AG04450 (cell line): ENCODE measurements around the gene RASSF9. TPM values are rescaled to one million over a fixed set of nuclear protein-coding genes. Genes with fewer than 3 reads are reported as not detected.

Source experiments
- CTCF ChIA-PET: fragments of 300-600, 350-600 bp; formaldehyde crosslinking; extraction: SDS; loops from one replicate; lab custom pipeline; 2022; ENCODE audit warnings: antibody characterized with exemption, inconsistent platforms; lab: Charles Lee
- POLR2A ChIA-PET: fragments of 350-600 bp; formaldehyde crosslinking; extraction: SDS; loops from one replicate; lab custom pipeline; 2021; ENCODE audit warnings: antibody characterized with exemption, inconsistent platforms; lab: Yijun Ruan, JAX
- DNase-seq: peaks from one replicate; pipeline ENCODE4 v3.0.0-alpha.2; 2011; ENCODE audit warnings: low read depth, low spot score
- H3K27ac ChIP-seq: one replicate; pipeline ENCODE4 v1.5.1; 2012; ENCODE audit warnings: low read depth, low read length, control low read depth
- H3K27me3 ChIP-seq: one replicate; pipeline ENCODE4 v1.6.0; 2012; ENCODE audit warnings: low read length; ENCODE audit not compliant: control insufficient read depth, insufficient read depth
- H3K4me3 ChIP-seq: 2 replicates; pipeline ENCODE4 v1.5.1; 2011; ENCODE audit warnings: mild to moderate bottlenecking, low read depth, low read length, control low read depth
- H3K9me3 ChIP-seq: 2 replicates; pipeline ENCODE4 v1.5.1; 2012; ENCODE audit warnings: low read length; ENCODE audit not compliant: control insufficient read depth, insufficient read depth
- polyA plus RNA-seq: library from polyadenylated mRNA; depleted of rRNA; stranded (reverse); fragments of >200 nt; gene quantifications from 2 replicates; pipeline ENCODE4 v1.2.3, GENCODE V29; 2011
- TF ChIP-seq, protein P1 (sequence below): IDR thresholded peaks from 2 replicates; pipeline ENCODE4 v1.5.1; 2011; ENCODE audit warnings: low read depth, low read length, control low read depth, inconsistent platforms

The RASSF9 gene
- polyA plus RNA-seq, 1 experiment, result 0.16 TPM

DNA sequence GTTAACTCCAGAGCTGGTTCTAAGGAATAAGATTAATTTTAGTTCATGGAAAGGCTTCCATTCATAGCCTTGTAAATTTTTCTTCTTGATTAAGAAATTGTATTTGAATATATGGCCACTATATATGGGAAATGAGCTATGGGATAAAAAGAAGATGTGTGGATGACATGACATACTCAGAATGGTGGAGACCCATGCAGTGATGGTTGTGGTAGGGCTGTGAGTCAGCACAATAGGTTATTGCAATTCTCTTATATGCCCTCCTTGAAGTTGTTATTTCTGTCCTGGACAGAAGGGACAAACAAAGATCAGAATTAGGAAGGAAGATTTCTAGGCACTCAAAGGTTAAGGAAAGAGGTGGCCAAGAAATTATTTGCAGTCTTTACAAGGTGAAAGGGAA lies 21.5 kb downstream of the RASSF9 start:
- DNase-seq, result no peak
- ChIA-PET CTCF (no interaction called here), POLR2A (no interaction called here)
- H3K27me3 ChIP-seq, result no peaks in the 10 kb centered on the region
- TF ChIP-seq, protein P1, sequence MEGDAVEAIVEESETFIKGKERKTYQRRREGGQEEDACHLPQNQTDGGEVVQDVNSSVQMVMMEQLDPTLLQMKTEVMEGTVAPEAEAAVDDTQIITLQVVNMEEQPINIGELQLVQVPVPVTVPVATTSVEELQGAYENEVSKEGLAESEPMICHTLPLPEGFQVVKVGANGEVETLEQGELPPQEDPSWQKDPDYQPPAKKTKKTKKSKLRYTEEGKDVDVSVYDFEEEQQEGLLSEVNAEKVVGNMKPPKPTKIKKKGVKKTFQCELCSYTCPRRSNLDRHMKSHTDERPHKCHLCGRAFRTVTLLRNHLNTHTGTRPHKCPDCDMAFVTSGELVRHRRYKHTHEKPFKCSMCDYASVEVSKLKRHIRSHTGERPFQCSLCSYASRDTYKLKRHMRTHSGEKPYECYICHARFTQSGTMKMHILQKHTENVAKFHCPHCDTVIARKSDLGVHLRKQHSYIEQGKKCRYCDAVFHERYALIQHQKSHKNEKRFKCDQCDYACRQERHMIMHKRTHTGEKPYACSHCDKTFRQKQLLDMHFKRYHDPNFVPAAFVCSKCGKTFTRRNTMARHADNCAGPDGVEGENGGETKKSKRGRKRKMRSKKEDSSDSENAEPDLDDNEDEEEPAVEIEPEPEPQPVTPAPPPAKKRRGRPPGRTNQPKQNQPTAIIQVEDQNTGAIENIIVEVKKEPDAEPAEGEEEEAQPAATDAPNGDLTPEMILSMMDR, result no peak
- H3K27ac ChIP-seq, result no peak overlapping the region
- no peak overlapping the region for H3K4me3 ChIP-seq
- no peaks in the 10 kb centered on the region for H3K9me3 ChIP-seq

DNA sequence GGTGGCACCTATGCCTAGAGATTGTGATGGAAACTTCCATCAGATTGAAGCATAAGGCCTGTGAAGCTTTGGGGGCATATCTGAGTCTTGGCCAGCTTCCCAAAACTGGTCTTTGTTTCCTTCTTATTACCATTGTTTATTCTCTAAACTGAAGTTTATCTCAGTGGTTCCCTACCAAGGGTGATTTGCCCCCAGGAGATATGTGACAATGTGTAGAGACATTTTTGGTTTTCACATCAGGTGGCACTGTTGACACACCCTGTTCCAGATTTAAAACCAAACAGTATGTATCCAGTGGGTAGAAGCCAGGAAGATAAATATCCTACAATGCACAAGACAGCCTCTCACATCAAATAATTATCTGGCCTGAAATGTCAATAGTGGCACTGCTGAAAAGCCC lies 22.1 kb downstream of the RASSF9 start:
- TF ChIP-seq, protein P1, result no peak
- no peak overlapping the region for H3K4me3 ChIP-seq
- POLR2A ChIA-PET, result no interaction called here
- CTCF ChIA-PET, result no interaction called here
- no peaks in the 10 kb centered on the region for H3K9me3 ChIP-seq
- DNase-seq, result no peak
- no peak overlapping the region for H3K27ac ChIP-seq
- no peaks in the 10 kb centered on the region for H3K27me3 ChIP-seq

DNA sequence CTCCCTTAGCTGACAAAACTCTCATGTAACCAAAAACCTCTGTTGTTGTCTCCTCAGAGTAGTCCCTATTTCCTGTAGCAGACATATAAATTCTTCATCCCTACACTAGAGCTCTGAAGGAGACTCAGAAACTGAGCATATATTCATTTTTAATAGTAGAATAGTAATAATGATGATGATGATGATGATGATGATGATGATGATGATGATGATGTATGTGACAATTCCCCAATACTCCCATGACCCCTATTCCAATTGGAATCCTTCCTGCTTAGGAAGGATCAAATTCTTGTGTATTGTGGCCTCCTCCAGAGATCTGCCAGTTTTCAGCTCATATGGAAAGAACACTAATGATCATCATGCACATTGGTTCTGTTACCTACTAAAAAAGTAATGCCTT lies 26.7 kb downstream of the RASSF9 start:
- DNase-seq, result no peak
- Histone ChIP-seq H3K9me3 (no peaks in the 10 kb centered on the region), H3K4me3 (no peak overlapping the region), H3K27ac (no peak overlapping the region), H3K27me3 (no peaks in the 10 kb centered on the region)
- ChIA-PET POLR2A (no interaction called here), CTCF (interaction anchor here (1.3 kb wide), 1 partner anchor 58 kb away, joined by 3 read pairs; no protein-coding TSS in a partner anchor)
- TF ChIP-seq, protein P1, result no peak

DNA sequence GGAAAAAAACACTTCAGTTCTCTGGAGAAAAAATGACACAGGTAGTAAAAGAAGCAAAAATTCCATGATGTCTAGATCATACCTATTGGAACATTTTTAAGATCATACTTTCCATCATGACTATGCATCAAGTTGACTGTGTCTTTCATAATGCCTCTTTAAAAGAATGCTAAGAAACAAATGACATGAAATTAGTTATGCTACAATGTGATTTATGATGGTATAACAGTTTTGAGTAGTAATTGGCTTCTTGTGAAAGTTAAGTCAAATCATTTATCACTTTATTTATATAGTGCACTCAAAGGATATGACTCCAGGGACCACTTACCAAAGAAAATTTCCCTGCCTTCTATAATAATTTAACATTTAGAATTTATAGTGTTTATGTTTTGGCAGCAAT lies 28.5 kb downstream of the RASSF9 start:
- Histone ChIP-seq H3K9me3 (no peaks in the 10 kb centered on the region), H3K4me3 (no peak overlapping the region), H3K27ac (no peak overlapping the region), H3K27me3 (no peaks in the 10 kb centered on the region)
- CTCF ChIA-PET, result no interaction called here
- POLR2A ChIA-PET, result no interaction called here
- TF ChIP-seq, protein P1, result no peak
- DNase-seq, result no peak

DNA sequence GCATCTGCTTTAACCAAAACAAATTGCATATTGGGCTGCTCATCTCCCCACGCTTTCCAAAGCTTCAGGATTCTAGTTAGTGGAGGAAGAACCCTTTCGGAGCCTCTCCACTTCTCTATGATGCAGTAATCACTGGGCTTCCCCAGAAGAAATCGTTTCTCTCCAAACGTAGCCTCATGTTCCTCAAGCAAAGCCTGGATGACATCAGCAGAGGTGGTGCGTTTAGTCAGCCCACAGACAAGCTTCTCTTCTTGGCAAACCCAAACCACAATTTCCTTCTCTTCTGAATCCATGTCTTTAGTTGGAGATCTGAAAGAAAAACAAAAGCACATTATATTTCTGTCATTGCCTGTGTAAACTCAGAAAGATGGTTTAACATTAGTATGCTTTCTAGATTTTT lies 30.6 kb downstream of the RASSF9 start:
- ChIA-PET CTCF (interaction anchor here (2.3 kb wide), 1 partner anchor 61 kb away, joined by 9 read pairs; no protein-coding TSS in a partner anchor), POLR2A (no interaction called here)
- Histone ChIP-seq H3K27me3 (no peaks in the 10 kb centered on the region), H3K4me3 (no peak overlapping the region), H3K9me3 (no peaks in the 10 kb centered on the region), H3K27ac (no peak overlapping the region)
- DNase-seq, result no peak
- TF ChIP-seq, protein P1, result no peak
